ENCODE data around the gene ACTL8.

DNA sequence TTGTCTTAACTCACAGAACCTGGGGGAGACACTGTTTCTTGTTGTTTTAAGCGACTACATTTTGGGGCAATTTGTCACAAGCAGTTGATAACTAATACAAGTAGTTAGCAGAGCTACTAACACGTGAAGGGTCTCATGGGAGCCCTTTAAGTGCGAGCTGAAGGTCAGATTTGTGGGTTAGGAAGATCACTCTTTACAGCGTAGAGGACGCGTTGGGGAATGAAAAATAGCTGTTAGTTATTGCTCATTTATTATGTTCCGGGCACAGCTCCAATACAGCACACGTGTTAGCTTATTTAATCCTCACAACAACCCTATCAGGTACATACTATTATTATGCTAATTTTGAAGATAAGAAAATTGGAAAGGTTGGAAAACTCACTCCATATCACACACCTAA is 95.9 kb downstream of the ACTL8 start:
- TF ChIP-seq ZNF274 (IDR thresholded peaks at IDR 0.05; ENCODE audit: low read depth, low read length) (no peak), YY1 (IDR thresholded peaks at IDR 0.05; ENCODE audit: insufficient read depth, insufficient read length) (no peak)

Measured in NT2/D1 (cell line).